ENCODE data around the gene ST8SIA5. TPM values are rescaled to one million over a fixed set of nuclear protein-coding genes. Genes with fewer than 3 reads are reported as not detected.

Gene ST8SIA5
- polyA plus RNA-seq, 1 of the 3 experiments (the other 2 are of a cell fraction) = 0.08 TPM

DNA sequence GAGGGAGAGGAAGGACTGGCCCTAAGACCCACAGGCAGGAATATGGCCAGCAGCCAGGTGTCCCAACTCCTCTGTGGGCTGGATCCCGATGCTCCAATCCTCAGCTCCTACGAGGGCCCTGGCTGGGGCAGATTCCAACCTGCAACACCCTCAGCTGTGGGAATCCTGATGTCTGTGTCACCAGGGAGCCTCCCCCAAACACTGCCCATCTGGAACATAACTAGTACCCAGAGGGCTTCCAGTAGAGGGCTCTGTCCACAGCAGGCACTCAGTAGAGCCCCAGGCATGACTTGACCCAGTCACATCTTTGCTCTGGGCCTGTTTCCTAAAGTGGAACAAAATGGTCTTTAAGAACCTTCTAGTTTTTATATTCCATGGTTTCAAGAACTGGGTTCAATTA, 79.2 kb downstream of the ST8SIA5 start:
- Histone ChIP-seq H3K4me3 (ENCODE audit: low read depth in 2 of 2, low read length in 1 of 2) (no peak overlapping the region), H3K27me3 (ENCODE audit: insufficient read depth) (no peaks in the 10 kb centered on the region), H3K9ac (no peak overlapping the region), H3K4me2 (no peak overlapping the region), H4K20me1 (ENCODE audit: insufficient read depth) (no peaks in the 10 kb centered on the region), H3K36me3 (replicated peaks in 1 of 2; ENCODE audit: control insufficient read depth in 1 of 2, insufficient read depth in 2 of 2, low read length in 1 of 2) (no peaks in the 10 kb centered on the region), H3K79me2 (ENCODE audit: insufficient read depth) (no peaks in the 10 kb centered on the region), H3K9me2 (no peaks in the 10 kb centered on the region), H3K4me1 (ENCODE audit: control insufficient read depth in 1 of 2, insufficient read depth in 2 of 2, low read depth in 1 of 2, low read length in 1 of 2) (no peaks in the 10 kb centered on the region; a peak in 1 of 4 replicates), H3K27ac (ENCODE audit: low read depth in 2 of 2, low read length in 1 of 2) (no peak overlapping the region), H3K9me3 (no peaks in the 10 kb centered on the region), H2AFZ (ENCODE audit: low read depth) (no peak overlapping the region), H3F3A (replicated peaks; ENCODE audit: insufficient read depth) (no peaks in the 10 kb centered on the region)
- CTCF ChIA-PET = interaction anchor here (0.9 to 1.4 kb wide), 6 partner anchors 17 to 503 kb away, joined by 3 to 4 read pairs (median 3); a partner anchor contains a TSS
- POLR2A ChIA-PET = no interaction called here
- no CpG with 5 or more reads among the region's 2 CpGs for WGBS (ENCODE audit: low lambda C conversion rate)
- DNase-seq = peak; percentile 36
- TF ChIP-seq, protein P1, sequence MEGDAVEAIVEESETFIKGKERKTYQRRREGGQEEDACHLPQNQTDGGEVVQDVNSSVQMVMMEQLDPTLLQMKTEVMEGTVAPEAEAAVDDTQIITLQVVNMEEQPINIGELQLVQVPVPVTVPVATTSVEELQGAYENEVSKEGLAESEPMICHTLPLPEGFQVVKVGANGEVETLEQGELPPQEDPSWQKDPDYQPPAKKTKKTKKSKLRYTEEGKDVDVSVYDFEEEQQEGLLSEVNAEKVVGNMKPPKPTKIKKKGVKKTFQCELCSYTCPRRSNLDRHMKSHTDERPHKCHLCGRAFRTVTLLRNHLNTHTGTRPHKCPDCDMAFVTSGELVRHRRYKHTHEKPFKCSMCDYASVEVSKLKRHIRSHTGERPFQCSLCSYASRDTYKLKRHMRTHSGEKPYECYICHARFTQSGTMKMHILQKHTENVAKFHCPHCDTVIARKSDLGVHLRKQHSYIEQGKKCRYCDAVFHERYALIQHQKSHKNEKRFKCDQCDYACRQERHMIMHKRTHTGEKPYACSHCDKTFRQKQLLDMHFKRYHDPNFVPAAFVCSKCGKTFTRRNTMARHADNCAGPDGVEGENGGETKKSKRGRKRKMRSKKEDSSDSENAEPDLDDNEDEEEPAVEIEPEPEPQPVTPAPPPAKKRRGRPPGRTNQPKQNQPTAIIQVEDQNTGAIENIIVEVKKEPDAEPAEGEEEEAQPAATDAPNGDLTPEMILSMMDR (IDR thresholded peaks at IDR 0.05) = 0 out of 2 replicates have a peak, but pooled peaks have one; percentile 8
- TF ChIP-seq, protein P2, sequence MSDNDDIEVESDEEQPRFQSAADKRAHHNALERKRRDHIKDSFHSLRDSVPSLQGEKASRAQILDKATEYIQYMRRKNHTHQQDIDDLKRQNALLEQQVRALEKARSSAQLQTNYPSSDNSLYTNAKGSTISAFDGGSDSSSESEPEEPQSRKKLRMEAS (IDR thresholded peaks at IDR 0.05; ENCODE audit: low read depth) = no peak

DNA sequence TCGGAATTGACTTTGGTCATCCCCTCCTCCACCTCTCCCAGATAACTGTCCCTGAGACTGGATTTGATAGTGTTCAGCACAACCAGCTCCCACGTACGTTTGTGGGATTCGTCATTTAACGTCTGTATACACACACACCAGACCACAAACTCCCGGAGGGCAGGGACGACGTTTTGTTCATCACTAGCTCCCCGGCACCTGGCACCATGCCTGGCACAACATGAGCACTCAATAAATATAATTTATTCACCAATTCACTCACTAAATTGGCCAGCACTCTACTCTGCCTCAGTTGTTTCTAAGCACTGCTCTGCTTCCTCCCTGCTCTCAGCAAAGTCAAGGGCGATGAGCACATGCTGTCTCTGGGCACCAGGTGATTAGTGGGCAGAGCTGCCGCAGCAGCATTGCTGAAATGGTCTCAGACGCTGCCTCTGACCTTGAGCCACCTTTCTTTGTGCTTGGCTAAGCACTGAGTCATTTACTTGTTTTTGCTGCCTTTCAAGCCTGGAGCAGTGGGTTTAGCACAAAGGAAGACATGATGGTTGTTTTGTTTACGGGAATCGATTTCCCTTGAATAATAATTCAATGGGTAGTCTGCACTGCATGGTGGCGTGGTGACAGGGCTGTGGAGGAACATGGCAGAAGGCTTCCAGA, 80.5 kb downstream of the ST8SIA5 start:
- Histone ChIP-seq H3K9ac (no peak overlapping the region), H3K4me2 (no peak overlapping the region), H3K4me1 (ENCODE audit: control insufficient read depth in 1 of 2, insufficient read depth in 2 of 2, low read depth in 1 of 2, low read length in 1 of 2) (no peaks in the 10 kb centered on the region; a peak in 1 of 4 replicates), H3K36me3 (replicated peaks in 1 of 2; ENCODE audit: control insufficient read depth in 1 of 2, insufficient read depth in 2 of 2, low read length in 1 of 2) (no peaks in the 10 kb centered on the region), H3K27me3 (ENCODE audit: insufficient read depth) (no peaks in the 10 kb centered on the region), H3K4me3 (ENCODE audit: low read depth in 2 of 2, low read length in 1 of 2) (no peak overlapping the region), H3K27ac (ENCODE audit: low read depth in 2 of 2, low read length in 1 of 2) (no peak overlapping the region), H4K20me1 (ENCODE audit: insufficient read depth) (no peaks in the 10 kb centered on the region), H3K79me2 (ENCODE audit: insufficient read depth) (no peaks in the 10 kb centered on the region), H3K9me2 (no peaks in the 10 kb centered on the region), H3F3A (replicated peaks; ENCODE audit: insufficient read depth) (no peaks in the 10 kb centered on the region), H3K9me3 (no peaks in the 10 kb centered on the region), H2AFZ (ENCODE audit: low read depth) (no peak overlapping the region)
- ChIA-PET CTCF (interaction anchor here (0.8 kb wide), 1 partner anchor 504 kb away, joined by 3 read pairs; no protein-coding TSS in a partner anchor), POLR2A (no interaction called here)
- TF ChIP-seq SIN3A (IDR thresholded peaks at IDR 0.05; ENCODE audit: borderline replicate concordance, low read depth, low read length) = no peak
- TF ChIP-seq JUND (IDR thresholded peaks at IDR 0.05) = no peak
- TF ChIP-seq GABPA (IDR thresholded peaks at IDR 0.05; ENCODE audit: low read depth) = no peak
- TF ChIP-seq, protein P3, sequence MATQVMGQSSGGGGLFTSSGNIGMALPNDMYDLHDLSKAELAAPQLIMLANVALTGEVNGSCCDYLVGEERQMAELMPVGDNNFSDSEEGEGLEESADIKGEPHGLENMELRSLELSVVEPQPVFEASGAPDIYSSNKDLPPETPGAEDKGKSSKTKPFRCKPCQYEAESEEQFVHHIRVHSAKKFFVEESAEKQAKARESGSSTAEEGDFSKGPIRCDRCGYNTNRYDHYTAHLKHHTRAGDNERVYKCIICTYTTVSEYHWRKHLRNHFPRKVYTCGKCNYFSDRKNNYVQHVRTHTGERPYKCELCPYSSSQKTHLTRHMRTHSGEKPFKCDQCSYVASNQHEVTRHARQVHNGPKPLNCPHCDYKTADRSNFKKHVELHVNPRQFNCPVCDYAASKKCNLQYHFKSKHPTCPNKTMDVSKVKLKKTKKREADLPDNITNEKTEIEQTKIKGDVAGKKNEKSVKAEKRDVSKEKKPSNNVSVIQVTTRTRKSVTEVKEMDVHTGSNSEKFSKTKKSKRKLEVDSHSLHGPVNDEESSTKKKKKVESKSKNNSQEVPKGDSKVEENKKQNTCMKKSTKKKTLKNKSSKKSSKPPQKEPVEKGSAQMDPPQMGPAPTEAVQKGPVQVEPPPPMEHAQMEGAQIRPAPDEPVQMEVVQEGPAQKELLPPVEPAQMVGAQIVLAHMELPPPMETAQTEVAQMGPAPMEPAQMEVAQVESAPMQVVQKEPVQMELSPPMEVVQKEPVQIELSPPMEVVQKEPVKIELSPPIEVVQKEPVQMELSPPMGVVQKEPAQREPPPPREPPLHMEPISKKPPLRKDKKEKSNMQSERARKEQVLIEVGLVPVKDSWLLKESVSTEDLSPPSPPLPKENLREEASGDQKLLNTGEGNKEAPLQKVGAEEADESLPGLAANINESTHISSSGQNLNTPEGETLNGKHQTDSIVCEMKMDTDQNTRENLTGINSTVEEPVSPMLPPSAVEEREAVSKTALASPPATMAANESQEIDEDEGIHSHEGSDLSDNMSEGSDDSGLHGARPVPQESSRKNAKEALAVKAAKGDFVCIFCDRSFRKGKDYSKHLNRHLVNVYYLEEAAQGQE (IDR thresholded peaks at IDR 0.05; ENCODE audit: low read depth, low read length) = no peak
- TF ChIP-seq RCOR1 (IDR thresholded peaks at IDR 0.05; ENCODE audit: low read length) = no peak
- no peak for TF ChIP-seq POLR2AphosphoS5 (IDR thresholded peaks at IDR 0.05; ENCODE audit: low read depth, low read length)
- TF ChIP-seq FOSL2 (IDR thresholded peaks at IDR 0.05; ENCODE audit: borderline replicate concordance, low read depth) = no peak
- no peak for DNase-seq
- WGBS (ENCODE audit: low lambda C conversion rate) = 38% methylated on average over 15 of the region's 15 CpGs

Data from SK-N-SH (cell line).